ENCODE results near the gene DHX9.

DHX9 gene

DNA sequence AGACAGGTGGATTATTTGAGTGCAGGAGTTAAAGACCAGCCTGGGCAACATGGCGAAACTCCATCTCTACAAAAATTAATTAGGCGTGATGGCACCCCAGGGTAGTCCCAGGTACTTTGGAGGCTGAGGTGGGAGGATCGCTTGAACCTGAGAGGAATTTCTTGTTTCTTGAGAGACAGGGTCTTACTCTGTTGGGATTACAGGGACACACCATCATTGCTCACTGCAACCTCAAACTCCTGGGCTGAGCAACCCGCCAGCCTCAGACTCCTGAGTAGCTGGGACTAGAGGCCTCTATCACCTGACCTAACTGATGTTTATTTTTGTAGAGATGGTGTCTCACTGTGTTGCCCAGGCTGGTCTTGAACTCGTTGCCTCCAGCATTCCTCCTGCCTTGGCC lies 24.8 kb downstream of the DHX9 start:
- H3K27me3 ChIP-seq (ENCODE audit: control insufficient read depth, low read length): no peaks in the 10 kb centered on the region
- peaks cover 99% of the 10 kb centered on the region for H3K36me3 ChIP-seq (ENCODE audit: control insufficient read depth, low read length)
- no peak overlapping the region for H3K27ac ChIP-seq (ENCODE audit: low read depth, low read length)
- H4K20me1 ChIP-seq (ENCODE audit: control insufficient read depth, insufficient read depth, low read depth, low read length): no peaks in the 10 kb centered on the region
- no peak overlapping the region for H3K4me3 ChIP-seq (ENCODE audit: low read length)
- TF ChIP-seq, protein P1, sequence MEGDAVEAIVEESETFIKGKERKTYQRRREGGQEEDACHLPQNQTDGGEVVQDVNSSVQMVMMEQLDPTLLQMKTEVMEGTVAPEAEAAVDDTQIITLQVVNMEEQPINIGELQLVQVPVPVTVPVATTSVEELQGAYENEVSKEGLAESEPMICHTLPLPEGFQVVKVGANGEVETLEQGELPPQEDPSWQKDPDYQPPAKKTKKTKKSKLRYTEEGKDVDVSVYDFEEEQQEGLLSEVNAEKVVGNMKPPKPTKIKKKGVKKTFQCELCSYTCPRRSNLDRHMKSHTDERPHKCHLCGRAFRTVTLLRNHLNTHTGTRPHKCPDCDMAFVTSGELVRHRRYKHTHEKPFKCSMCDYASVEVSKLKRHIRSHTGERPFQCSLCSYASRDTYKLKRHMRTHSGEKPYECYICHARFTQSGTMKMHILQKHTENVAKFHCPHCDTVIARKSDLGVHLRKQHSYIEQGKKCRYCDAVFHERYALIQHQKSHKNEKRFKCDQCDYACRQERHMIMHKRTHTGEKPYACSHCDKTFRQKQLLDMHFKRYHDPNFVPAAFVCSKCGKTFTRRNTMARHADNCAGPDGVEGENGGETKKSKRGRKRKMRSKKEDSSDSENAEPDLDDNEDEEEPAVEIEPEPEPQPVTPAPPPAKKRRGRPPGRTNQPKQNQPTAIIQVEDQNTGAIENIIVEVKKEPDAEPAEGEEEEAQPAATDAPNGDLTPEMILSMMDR (IDR thresholded peaks at IDR 0.05; ENCODE audit: low read depth, low read length, poor library complexity, severe bottlenecking): no peak
- TF ChIP-seq EZH2phosphoT487 (IDR thresholded peaks at IDR 0.05; ENCODE audit: borderline replicate concordance, low read length): no peak
- no peak overlapping the region for H3K4me2 ChIP-seq (ENCODE audit: low read length)
- peaks cover 7% of the 10 kb centered on the region; the same call in 1 of the 2 replicates for H3F3A ChIP-seq (ENCODE audit: control insufficient read depth, insufficient read depth)
- no peaks in the 10 kb centered on the region for H3K4me1 ChIP-seq (ENCODE audit: control insufficient read depth, low read length)
- peaks cover 55% of the 10 kb centered on the region for H3K79me2 ChIP-seq (ENCODE audit: control insufficient read depth, low read length)
- no peaks in the 10 kb centered on the region for H3K9me2 ChIP-seq (replicated peaks; ENCODE audit: control insufficient read depth, low read length)
- no peaks in the 10 kb centered on the region for H3K9me3 ChIP-seq (ENCODE audit: control insufficient read depth, insufficient read depth, low read length)

DNA sequence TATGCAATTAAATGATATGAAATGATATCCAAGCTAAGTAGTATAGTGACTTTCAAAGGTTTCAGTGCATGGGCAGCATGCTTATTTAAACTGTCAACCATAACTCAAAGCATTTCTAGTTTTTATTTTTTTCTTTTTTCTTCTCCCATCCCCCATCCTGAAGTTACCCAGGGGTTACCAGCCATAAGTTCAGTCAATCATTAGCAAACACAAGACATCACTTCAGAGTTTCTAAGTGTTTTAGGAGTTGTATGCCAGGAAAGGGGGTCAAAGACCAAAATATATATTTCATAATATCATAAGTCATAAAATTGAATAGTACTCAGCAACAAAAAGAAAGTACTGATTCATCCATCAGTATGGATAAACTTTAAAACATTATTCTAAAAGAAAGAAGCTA lies 28.7 kb downstream of the DHX9 start:
- H3K4me1 ChIP-seq (ENCODE audit: control insufficient read depth, low read length): no peaks in the 10 kb centered on the region
- peaks cover 3% of the 10 kb centered on the region; the same call in 1 of the 2 replicates for H4K20me1 ChIP-seq (ENCODE audit: control insufficient read depth, insufficient read depth, low read depth, low read length)
- no peak overlapping the region for H3K4me3 ChIP-seq (ENCODE audit: low read length)
- no peak overlapping the region for H3K27ac ChIP-seq (ENCODE audit: low read depth, low read length)
- no peaks in the 10 kb centered on the region for H3K9me2 ChIP-seq (replicated peaks; ENCODE audit: control insufficient read depth, low read length)
- H3K4me2 ChIP-seq (ENCODE audit: low read length): no peak overlapping the region
- no peaks in the 10 kb centered on the region for H3K9me3 ChIP-seq (ENCODE audit: control insufficient read depth, insufficient read depth, low read length)
- TF ChIP-seq, protein P1 (IDR thresholded peaks at IDR 0.05; ENCODE audit: low read depth, low read length, poor library complexity, severe bottlenecking): no peak
- TF ChIP-seq EZH2phosphoT487 (IDR thresholded peaks at IDR 0.05; ENCODE audit: borderline replicate concordance, low read length): no peak
- H3K36me3 ChIP-seq (ENCODE audit: control insufficient read depth, low read length): peaks cover 99% of the 10 kb centered on the region
- no peaks in the 10 kb centered on the region for H3K27me3 ChIP-seq (ENCODE audit: control insufficient read depth, low read length)
- H3F3A ChIP-seq (ENCODE audit: control insufficient read depth, insufficient read depth): 0 out of 2 replicates have a peak, but pooled peaks cover 3% of the 10 kb centered on the region
- H3K79me2 ChIP-seq (ENCODE audit: control insufficient read depth, low read length): peaks cover 41% of the 10 kb centered on the region

DNA sequence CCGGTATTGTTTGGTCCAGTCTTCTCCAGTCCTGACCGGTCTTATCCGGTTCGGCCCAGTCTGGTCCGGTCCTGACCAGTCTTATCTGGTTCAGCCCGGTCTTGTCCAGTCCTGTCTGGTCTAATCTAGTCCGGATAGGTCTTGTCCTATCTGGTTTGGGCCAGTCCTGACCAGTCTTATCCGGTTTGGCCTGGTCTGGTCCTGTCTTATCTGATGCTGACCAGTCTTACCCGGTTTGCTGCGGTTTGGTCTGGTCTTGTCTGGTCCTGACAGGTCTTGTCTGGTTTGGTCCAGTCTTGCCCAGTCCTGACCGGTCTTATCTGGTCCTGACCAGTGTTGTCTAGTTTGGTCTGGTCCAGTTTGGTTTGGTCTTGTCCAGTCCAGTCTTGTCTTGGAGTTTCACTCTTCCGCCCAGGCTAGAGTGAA lies 30.1 kb downstream of the DHX9 start:
- no peaks in the 10 kb centered on the region for H3K9me2 ChIP-seq (replicated peaks; ENCODE audit: control insufficient read depth, low read length)
- H3K36me3 ChIP-seq (ENCODE audit: control insufficient read depth, low read length): peaks cover 99% of the 10 kb centered on the region
- H3K27me3 ChIP-seq (ENCODE audit: control insufficient read depth, low read length): no peaks in the 10 kb centered on the region
- 0 out of 2 replicates have a peak, but pooled peaks cover 3% of the 10 kb centered on the region for H3F3A ChIP-seq (ENCODE audit: control insufficient read depth, insufficient read depth)
- no peak overlapping the region for H3K4me2 ChIP-seq (ENCODE audit: low read length)
- H3K27ac ChIP-seq (ENCODE audit: low read depth, low read length): no peak overlapping the region
- H4K20me1 ChIP-seq (ENCODE audit: control insufficient read depth, insufficient read depth, low read depth, low read length): peaks cover 3% of the 10 kb centered on the region; the same call in 1 of the 2 replicates
- H3K4me3 ChIP-seq (ENCODE audit: low read length): no peak overlapping the region
- no peaks in the 10 kb centered on the region for H3K9me3 ChIP-seq (ENCODE audit: control insufficient read depth, insufficient read depth, low read length)
- no peaks in the 10 kb centered on the region for H3K4me1 ChIP-seq (ENCODE audit: control insufficient read depth, low read length)
- H3K79me2 ChIP-seq (ENCODE audit: control insufficient read depth, low read length): peaks cover 37% of the 10 kb centered on the region
- TF ChIP-seq, protein P1 (IDR thresholded peaks at IDR 0.05; ENCODE audit: low read depth, low read length, poor library complexity, severe bottlenecking): no peak
- no peak for TF ChIP-seq EZH2phosphoT487 (IDR thresholded peaks at IDR 0.05; ENCODE audit: borderline replicate concordance, low read length)

Data from DOHH2 (cell line).